ENCODE results near the gene CFDP1.

- no peak for TF ChIP-seq CTCF (IDR thresholded peaks at IDR 0.05; ENCODE audit: low read depth, low read length)
- no peak for TF ChIP-seq EZH2phosphoT487 (IDR thresholded peaks at IDR 0.05; ENCODE audit: low read depth)
Measured at GRCh38 chr16:75323198-75323597, 110.1 kb downstream of the CFDP1 start.

Measured in OCI-LY3 (cell line).